HG02759 (cell line): ENCODE data around the gene KNOP1.

Source experiments
- ATAC-seq: cut with Tn5 transposase; IDR thresholded peaks from one replicate; pipeline ENCODE4 v1.9.1; 2021; ENCODE audit warnings: mild to moderate bottlenecking, moderate library complexity; ENCODE audit not compliant: unreplicated experiment

The KNOP1 gene

DNA sequence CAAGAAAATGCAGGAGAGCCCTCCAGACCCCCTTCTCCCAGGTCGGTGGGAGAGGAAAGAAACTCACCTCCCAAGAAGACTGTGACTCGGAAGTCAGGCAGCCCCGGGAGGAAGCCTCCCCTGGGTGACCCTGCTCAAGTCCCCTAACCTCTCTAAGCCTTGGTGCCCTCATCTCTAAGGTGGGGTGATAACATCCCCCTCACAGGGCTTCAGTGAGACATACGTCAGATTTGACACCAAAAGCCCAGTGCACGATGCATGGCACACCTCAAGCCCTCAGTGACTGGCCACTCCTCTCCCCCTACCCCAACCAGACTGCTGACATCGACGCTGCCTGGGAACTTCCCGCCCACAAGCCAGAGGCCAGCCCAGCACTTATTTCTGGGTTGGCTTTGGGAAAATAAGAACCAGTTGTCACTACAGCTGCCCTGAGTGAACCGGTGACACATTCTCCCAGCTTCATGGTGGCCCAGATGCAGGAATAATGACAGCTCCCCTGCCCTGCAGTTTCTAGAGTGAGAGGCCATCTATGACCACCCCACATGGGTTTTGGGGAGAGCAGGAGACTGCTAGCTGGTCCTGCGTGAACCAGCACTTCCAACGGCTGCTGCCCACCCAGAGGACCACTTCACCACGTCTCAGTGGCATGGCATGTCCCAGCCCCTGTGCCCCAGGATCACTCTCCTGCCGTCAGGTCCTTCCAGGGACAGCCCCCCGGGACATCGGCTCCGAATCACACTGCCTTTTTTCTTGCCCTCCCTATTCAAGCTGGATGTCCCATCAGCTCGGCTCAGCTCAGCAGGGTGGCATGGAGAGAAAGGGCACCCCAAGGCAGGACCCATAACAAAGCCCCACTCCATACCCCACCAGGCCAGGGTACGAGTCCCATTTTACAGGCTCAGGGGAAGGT lies 9.5 kb downstream of the KNOP1 start:
- no peak for ATAC-seq

DNA sequence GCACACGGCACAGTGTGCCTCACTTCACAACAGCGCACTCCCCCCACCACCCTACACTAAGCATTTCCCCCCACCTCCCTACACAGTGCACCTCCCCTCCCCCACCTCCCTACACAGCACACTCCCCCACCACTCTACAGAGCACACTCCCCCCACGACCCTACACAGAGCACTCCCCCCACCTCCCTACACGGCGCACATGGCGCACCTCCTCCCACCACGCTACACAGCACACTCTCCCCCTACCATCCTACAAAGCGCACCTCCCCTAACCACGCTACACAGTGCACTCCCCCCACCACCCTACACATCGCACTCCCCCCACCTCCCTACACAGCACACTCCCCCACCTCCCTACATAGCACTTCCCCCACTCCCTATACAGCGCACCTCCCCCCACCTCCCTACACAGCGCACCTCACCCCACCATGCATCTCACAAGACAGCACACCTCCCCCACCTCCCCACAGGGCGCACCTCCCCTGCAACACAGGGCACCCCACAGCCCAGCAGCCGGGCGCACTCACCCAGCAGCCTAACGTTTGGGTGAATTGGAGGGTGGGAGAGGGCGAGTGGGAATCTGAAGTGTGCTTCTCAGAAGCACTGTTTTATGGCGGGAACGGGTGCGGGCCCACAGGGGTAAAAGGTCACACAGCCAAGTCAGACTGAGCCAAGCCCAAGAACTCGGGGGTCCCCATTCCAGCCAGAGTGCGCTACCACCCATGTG lies 10.3 kb downstream of the KNOP1 start:
- no peak for ATAC-seq

DNA sequence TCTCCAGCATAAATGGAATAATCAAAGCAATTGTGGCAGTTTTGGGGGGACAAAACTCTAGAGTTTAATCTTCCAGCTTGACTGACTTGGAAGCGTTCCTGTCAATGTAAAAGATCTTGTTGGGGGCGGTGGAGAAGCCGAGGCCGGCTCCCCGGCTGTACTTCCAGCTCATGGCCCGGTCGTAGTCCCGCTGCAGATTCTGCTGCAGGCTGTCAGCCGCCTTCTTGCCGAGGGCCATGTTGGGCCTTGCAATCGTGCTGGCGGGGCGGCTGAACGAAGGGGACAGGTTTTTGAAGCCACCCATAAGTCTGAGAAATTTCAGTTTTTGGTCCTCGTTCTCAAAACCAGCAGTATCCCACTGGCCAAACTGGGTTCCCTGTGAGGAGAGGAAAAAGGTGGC lies 11.2 kb downstream of the KNOP1 start:
- no peak for ATAC-seq

DNA sequence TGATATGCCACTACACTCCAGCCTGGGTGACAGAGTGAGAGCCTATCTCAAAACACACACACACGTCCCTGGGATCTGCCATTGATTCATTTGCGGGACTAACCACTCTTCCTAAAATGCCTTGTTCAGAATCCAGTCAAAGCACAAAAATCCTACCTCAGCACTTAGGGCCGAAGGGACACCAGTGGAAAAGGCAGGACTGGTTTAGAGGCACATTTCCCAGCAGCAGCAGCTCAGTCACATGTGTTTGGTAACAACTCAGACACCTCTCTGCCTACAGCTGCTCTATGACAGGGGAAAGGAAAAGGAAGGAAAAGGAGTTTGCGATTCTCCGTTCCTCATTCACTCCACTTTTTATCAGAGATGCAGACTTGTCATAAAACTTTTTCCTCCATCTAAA lies 12.2 kb downstream of the KNOP1 start:
- no peak for ATAC-seq

DNA sequence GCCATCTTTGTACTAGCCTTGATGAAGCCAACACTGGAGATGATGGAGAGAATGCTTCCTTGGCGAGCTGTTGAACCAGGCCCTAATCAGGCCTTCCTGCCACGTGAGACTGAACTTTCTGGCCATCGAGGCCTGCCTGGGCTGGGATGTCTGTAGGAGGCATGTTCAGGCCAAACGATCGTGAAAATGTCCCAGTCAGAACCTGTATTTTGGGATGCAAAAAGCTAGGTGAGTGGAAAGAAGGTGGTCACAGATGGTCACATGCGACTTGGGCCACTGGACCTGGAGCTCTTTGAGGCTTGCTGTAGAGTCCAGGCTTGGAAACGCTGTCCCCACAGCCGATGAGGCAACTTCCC lies 12.9 kb downstream of the KNOP1 start:
- no peak for ATAC-seq

DNA sequence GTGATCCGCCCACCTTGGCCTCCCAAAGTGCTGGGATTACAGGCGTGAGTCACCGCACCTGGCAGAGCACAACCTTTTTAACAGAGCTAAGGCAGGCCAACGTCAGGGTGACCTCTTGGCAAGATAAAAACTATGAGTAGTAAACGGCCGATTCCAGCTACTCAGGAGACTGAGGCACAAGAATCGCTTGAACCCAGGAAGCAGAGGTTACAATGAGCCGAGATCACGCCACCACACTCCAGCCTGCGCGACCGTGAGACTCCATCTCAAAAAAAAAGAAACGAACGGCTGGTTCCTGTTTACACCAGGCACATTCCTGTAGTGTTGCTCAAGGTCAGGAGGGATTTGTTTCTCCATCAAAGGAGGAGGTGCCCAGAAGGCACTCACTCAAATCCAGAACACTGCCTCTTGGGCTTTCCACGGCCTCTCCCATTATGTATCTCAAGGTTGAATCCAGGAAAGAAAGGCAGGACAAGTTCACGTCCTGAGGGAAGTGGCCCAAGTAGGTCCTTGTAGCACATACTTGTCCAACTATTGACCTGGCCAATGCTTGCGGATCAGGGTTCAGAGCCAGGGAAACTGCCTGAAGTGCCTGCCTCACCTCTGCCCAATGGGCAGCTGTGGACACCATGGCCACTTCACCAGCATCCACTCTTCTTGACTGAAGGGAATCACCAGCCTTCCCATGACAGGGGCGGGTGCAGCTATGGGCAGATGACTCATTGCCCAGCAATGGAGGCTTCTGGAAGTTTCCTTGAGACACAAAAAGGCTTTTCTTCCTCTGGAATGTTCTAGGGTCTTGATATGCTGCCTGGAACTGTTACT lies 13.5 kb downstream of the KNOP1 start:
- ATAC-seq, result no peak

DNA sequence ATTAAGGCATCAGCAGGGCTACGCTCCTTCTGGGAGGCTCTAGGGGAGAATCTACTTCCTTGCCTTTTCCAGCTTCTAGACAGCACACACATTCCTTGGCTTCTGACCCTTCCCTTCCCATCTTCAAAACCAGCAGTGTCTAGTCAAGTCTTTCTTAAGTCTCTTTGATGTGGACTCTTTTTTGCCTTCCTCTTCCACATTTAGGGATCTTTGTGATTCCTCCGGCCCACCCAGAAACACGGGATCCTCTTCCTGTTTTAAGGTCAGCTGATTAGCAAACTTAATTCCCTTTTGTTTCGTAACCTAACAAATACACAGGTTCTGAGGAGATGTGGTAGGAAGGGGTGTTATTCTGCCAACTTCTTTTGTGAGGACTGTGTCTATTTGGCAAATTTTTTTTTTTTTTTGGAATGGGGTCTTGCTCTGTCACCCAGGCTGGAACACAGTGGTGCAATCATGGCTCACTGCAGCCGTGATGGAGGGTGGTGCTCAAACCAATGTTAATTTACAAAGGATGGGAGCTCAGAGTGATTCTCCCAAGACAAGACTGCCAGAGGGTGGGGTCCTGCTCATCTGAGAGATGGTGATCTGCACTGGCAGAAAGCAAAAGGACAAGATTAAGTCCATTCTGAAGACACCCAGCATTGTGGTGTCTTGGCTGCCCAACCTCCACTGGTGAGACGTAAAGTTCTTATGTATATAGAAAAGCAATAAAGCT lies 14.7 kb downstream of the KNOP1 start:
- ATAC-seq, result no peak

DNA sequence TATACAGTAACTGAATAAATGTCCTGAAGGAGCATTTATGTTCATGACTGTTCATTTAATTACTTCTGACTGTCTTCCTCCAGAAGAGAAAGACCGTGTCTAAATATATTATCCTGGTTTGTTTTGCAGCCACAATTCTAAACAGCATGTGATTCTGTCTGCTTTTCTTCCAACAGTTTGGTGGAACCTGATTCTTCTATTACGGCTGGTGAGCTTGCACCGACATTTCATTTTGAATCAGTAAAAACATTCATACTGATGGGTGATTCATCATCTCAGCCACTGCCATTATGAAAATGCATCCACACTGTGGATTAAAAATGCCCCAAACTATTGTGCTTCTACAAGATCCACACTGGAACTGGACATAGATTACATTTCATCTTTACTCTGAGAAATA lies 16.9 kb downstream of the KNOP1 start:
- no peak for ATAC-seq

DNA sequence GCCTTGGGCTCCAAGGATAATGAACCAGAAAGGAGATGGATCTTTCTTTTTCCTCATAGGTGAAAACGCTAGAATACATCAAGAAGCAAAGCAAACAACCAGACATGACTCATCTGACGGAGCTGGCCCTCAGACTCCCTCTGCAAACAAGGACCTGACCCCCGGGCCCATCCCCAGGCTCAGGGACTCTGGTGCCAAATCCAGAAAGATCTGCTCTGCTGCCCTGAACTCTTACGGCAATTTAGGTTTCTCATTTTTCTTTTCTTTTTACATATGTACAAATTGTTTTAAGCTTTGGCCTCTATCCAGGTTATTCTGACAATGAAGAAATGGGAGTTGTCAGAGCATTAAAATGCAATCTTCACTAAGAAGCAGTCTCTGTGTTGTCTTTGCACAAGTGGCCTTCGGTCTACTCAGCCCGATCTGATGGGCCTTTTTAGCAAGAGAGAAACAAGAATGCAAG lies 17.7 kb downstream of the KNOP1 start:
- no peak for ATAC-seq

DNA sequence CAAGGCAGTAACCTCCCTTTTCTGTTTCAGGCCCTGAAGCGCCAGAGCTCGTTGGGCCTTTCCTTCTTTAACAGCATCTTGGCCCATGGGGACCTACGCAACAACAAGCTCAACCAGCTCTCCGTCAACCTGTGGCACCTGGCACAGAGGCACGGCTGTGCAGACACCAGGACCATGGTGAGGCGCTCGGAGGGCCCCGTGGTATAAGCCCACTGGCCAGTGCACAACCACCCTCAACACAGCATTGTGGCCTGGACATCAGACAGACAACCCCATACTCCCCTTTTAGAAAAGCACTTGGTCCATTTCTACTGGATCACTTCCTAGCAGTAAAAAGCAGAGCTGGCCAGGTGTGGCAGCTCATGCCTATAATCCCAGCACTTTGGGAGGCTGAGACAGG lies 18.6 kb downstream of the KNOP1 start:
- ATAC-seq, result no peak

DNA sequence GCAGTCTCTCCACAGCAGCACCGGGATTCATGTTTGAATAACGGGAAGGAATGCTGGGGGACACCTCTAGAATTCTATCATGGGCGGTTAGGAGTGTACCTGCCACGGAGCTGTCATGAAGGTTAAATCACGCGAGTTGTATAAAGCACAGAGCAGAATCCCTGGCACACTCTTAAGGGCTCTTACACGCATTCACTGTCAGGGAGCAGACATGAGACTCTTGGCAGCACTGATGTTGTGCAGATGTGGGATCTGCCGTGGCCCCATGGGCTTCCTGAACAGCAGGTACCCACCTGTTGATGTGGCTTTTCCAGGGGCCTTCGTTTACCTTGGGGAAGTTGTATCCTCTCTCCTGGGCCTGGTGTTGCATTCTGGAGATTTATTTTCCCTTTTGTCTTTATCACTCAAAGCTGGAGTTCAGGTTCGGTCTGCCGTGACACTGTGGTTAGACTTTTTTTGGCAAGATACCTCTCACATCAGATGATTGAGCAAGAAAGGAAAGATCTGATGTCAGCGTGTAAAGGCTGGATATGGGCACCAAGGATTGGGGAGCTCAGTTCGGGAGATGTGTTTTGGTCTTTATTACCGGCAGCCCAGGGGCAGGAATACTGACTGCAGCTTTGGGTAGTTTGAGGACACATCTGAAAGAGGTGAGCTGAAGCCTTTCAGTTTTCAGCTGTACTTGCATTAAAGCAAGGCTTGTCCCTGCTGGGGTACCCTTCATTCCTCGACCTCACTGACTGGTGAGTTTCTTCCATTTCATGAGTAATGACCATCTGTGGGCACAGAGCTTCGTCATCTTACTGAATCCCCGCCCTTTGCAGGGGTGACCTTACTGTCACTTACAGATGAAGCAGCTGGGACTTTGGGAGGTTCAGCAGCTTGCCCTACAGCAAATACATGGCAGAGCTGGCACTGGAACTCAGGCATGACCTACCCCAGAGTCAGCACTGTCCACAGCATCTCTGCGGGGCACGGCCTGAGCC lies 19.3 kb downstream of the KNOP1 start:
- ATAC-seq, result no peak

DNA sequence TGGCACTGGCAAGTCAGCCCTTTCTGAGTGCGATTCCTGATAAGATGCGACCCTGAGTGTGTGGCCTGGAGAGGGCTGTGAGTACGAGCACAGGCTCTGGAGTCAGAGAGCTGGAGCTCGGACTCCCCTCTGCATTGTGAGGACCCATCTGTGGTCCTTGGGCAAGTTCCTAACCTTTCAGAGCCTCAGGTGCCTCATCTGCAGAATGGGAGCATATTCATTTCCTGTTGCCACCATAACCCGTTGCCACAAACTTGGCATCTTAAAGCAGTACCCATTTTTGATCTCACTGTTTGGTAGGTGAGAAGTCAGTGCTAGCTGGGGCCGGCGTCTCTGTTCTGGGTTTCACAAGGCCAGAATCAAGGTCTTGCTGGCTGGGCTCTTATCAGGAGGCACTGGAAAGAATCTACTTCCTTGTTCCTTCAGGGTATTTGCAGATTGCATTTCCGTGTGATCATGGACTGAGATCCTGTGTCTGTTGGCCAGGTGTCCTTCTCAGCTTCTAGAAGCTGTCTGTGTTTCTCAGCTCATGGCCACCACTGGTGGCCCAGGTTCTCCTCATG lies 20.2 kb downstream of the KNOP1 start:
- ATAC-seq, result no peak

DNA sequence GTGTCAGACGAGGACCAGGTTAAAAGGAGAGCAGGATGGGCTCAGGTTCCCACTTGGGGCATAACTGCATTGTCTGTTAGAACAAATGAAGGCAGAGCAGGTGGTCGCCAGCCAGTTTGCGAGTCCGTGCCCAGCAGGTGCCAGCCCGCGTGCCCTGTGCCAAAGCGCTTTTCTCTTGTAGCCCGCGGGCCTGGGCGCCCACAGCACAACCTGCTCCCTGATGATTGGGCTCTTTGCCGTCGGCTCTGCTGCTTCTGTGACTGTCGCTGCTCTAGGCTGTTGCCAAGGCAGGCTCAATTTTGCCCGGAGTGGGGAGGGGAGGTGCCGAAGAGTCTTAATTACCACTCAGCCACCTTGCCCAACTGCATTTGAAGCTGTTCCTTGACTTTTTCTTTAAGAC lies 21.1 kb downstream of the KNOP1 start:
- no peak for ATAC-seq

DNA sequence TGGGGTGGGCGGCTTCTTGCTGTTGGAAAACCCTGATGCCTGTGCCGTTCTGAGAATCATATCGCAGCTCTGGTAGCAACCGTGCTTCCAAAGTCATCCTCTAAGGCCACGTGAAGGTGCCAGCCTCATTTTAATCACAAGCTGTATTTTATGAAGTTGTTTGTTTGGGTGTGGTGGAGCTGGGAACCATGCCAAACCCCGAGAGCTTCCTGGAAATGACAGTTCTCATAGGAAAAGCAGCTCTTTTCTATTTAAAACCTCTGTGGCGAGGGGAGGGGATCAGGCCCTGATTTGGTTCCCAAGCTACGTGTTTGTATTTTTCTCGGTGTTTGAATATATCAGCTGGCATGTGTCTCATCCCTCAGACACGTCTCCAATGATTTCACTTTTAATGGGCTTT lies 21.7 kb downstream of the KNOP1 start:
- no peak for ATAC-seq

DNA sequence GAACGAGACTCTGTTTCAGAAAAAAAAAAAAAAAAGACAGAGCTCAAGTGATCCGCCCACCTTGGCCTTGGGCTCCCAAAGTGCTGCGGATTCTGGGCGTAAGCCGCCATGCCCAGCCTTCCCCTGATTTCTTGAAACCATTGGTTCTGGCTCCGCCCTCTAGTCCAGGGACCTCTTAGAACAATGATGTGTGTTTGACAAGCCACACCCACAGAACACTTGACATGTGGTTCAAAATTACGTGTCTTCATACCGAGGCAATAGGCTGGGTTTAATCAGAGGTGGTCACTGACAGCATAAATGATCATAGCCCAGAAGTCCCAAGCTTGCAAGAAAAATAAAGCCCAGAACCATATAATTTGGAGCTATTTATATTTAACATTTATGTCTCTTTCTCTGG lies 23.0 kb downstream of the KNOP1 start:
- ATAC-seq, result no peak

DNA sequence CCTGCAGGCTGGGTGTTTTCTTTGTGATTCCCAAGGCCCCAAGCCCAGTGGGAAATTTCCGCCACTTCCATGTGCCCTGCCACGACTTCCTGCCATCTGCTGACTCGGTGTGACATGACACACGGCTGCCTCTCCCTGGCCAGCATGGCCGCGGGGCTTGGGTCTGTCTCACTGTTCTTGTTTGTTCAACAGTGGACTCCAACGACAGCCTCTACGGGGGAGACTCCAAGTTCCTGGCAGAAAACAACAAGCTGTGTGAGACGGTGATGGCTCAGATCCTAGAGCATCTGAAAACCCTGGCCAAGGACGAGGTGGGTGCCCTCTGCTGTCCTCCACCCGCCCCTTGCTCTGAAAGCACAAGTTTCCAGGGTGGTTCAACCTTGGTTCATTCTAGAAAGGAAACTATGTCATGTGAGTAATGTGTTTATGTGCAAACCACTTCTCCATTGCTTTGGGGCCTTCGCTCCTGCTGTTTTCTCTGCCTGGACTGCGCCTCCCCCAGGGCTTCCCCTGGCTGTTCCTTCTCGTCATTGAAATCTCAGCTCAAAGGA lies 26.8 kb downstream of the KNOP1 start:
- no peak for ATAC-seq

DNA sequence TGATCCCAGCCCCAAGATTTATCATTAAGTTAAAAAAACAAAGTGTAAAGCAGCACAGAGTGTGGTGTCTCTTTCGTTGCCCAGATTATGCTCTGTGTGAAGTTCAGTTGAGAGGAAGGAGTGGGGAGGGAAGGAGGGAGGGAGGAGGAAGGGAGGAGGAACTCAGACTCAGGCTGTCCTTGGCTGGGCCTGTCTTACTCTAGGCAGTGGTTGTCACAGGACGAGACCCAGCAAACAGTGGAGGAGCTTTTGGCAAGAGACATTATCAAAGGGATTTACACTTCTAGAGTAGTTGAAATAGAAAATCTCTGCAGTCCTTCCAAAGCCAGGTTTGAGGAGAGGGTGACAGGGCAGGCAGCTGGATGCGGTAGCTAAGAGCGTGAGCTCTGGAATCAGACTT lies 27.8 kb downstream of the KNOP1 start:
- no peak for ATAC-seq

DNA sequence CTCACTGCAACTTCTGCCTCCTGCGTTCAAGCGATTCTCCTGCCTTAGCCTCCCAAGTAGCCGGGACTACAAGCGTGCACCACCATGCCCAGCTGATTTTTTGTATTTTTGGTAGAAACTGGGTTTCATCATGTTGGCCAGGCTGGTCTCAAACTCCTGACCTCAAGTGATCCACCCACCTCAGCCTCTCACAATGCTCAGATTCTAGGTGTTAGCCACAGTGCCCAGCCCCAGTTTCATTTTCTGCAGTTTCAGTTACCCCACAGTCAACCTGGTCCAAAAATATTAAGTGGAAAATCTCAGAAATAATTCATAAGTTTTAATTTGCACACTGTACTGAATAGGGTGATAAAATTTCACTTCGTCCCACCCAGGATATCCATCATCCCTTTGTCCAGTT lies 28.7 kb downstream of the KNOP1 start:
- ATAC-seq, result no peak

DNA sequence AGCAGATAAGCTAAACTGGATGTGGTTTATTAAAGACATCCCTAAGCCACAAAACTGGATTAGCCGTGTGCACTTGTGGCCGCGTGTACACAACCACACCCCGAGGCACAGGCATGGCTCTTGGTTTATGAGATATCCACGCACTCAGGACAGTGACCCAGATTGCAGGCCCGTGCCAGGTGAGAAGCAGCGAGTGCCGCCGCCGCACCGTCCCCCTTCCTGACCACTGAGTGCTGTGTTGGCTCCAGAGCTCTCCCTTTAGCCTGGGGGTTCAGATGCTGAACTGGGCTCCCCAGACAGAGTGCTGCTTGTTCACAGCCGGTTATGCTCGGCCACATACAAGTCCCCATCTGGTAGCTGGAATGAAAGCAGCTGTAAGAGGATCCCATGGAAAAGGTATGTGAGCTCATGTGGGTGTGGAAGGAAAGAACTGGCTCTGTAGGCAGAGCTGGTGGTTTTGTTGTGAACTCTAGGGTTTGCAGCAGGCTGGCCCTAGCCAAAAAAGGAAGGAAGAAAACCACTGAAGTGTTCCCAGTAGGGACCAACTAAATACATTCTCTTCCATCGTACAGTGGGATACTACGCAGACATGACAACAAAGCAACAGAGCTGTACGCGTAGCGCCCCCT lies 29.5 kb downstream of the KNOP1 start:
- no peak for ATAC-seq
